ENCODE data around the gene KRTAP12-4. TPM values are rescaled to one million over a fixed set of nuclear protein-coding genes. Genes with fewer than 3 reads are reported as not detected.
A peak's percentile ranks its signal among the peaks of the same experiment; 100 is the strongest.
"Not testable (repeated sequence)": the region's sequence is repeated elsewhere in the genome, so short reads cannot be mapped to it uniquely, and the experiment has no call there.

The KRTAP12-4 gene
- total and polyA plus RNA-seq, 4 donors, result not detected

- H3K4me3 ChIP-seq (ENCODE audit: low read length in 2 of 2), result no peak overlapping the region
- no peak for ATAC-seq (ENCODE audit: low FRiP score)
- no peaks in the 10 kb centered on the region for H3K4me1 ChIP-seq (ENCODE audit: control insufficient read depth in 1 of 2, insufficient read depth in 2 of 2, low read length in 2 of 2)
- H3K9me3 ChIP-seq (ENCODE audit: control insufficient read depth, low read length), result no peaks in the 10 kb centered on the region
- intact Hi-C loops (cut with DNase I), result no loop called here
- DNase-seq, result peak in 1 of 2 donors; percentile 37
- H3K36me3 ChIP-seq (ENCODE audit: control insufficient read depth in 1 of 2, insufficient read depth in 2 of 2, low read length in 1 of 2), result no peaks in the 10 kb centered on the region
- H3K27me3 ChIP-seq (ENCODE audit: control insufficient read depth in 1 of 2, insufficient read depth in 2 of 2, low read length in 1 of 2), result no peaks in the 10 kb centered on the region
- no peak overlapping the region for H3K27ac ChIP-seq (ENCODE audit: low read depth in 1 of 2, low read length in 2 of 2)
- 91 to 92% methylated on average over 12 of the region's 12 CpGs for WGBS, 2 donors
Observed at GRCh38 chr21:44650973-44651675, 3.3 kb downstream of the KRTAP12-4 start.

DNA sequence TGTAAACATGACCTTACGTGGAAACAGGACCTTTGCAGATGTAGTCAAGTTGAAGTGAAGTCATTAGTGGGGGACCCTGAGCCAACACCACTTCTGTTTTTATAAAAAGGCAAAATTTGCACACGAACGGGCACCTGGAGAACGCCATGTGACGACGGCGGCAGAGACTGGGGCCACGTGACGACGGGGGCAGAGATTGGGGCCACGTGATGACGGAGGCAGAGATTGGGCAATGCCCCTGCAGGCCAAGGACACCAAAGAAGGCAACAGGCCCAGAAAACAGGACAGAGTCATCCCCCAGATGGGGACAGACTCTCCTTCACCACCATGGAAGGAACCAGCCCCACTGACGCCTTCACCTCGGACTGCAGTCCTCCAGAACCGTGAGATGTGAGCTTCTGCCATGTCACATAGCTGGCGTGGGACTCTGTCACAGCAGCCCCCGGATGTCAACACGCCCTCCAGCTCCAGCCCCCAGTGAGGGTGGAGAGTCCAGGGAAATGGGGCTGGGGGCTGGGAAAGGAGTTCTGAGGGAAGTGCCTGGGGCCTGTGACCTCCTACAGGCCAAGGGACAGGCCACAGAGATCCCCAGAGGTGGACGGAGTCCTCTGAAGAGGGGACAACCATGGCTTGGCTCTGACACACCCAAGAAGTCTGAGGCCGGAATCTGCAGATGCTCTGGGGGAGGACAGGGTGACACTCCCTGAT is 4.0 kb downstream of the KRTAP12-4 start:
- intact Hi-C loops (cut with DNase I), result no loop called here
- Histone ChIP-seq H3K4me1 (ENCODE audit: control insufficient read depth in 1 of 2, insufficient read depth in 2 of 2, low read length in 2 of 2) (no peaks in the 10 kb centered on the region), H3K27ac (ENCODE audit: low read depth in 1 of 2, low read length in 2 of 2) (no peak overlapping the region), H3K4me3 (ENCODE audit: low read length in 2 of 2) (no peak overlapping the region), H3K27me3 (ENCODE audit: control insufficient read depth in 1 of 2, insufficient read depth in 2 of 2, low read length in 1 of 2) (no peaks in the 10 kb centered on the region), H3K36me3 (ENCODE audit: control insufficient read depth in 1 of 2, insufficient read depth in 2 of 2, low read length in 1 of 2) (no peaks in the 10 kb centered on the region), H3K9me3 (ENCODE audit: control insufficient read depth, low read length) (no peaks in the 10 kb centered on the region)
- ATAC-seq (ENCODE audit: low FRiP score) (no peak), DNase-seq (peak in 1 of 2 donors; percentile 47)
- WGBS, 2 donors, result 91 to 92% methylated on average over 20 of the region's 20 CpGs

DNA sequence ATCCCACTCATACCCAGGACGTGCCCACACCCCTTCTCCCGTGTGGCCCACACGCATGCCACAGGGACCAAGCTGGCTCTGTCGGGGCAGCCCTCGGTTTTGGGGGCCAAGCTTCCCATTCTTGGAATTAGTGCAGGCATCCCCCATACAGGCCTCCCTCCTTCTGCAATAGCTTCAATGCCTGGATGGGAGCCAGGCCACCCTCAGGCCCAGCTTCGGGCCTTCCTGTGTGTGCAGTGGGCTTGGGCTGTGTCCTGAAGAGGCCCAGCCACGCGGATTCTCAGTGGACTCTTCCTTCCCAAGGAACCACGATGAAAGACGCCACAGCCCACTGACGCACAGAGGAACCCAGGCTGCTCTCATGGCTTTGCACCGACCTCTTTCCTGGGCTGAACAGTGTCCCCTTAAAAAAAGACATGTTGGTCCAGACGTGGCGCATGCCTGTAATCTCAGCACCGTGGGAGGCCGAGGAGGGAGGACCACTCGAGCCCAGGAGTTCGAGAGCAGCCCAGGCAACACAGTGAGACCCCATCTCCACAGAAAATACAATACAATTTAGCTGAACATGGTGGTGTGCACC is 4.8 kb downstream of the KRTAP12-4 start:
- 87 to 91% methylated on average over 18 of the region's 18 CpGs for WGBS, 2 donors
- Histone ChIP-seq H3K9me3 (ENCODE audit: control insufficient read depth, low read length) (no peaks in the 10 kb centered on the region), H3K36me3 (ENCODE audit: control insufficient read depth in 1 of 2, insufficient read depth in 2 of 2, low read length in 1 of 2) (no peaks in the 10 kb centered on the region), H3K27ac (ENCODE audit: low read depth in 1 of 2, low read length in 2 of 2) (no peak overlapping the region), H3K27me3 (ENCODE audit: control insufficient read depth in 1 of 2, insufficient read depth in 2 of 2, low read length in 1 of 2) (no peaks in the 10 kb centered on the region), H3K4me3 (ENCODE audit: low read length in 2 of 2) (no peak overlapping the region), H3K4me1 (ENCODE audit: control insufficient read depth in 1 of 2, insufficient read depth in 2 of 2, low read length in 2 of 2) (no peaks in the 10 kb centered on the region)
- ATAC-seq (ENCODE audit: low FRiP score), result no peak
- intact Hi-C loops (cut with DNase I), result no loop called here
- DNase-seq, result peak in 1 of 2 donors; percentile 41

GRCh38 chr21:44648557-44649311 is 5.7 kb downstream of the KRTAP12-4 start:
- peaks cover 0 to 2% of the 10 kb centered on the region in 2 donors for H3K27me3 ChIP-seq (ENCODE audit: control insufficient read depth in 1 of 2, insufficient read depth in 2 of 2, low read length in 1 of 2)
- peaks cover 2% of the 10 kb centered on the region for H3K9me3 ChIP-seq (ENCODE audit: control insufficient read depth, low read length)
- H3K36me3 ChIP-seq (ENCODE audit: control insufficient read depth in 1 of 2, insufficient read depth in 2 of 2, low read length in 1 of 2), result no peaks in the 10 kb centered on the region
- H3K4me3 ChIP-seq (ENCODE audit: low read length in 2 of 2), result no peak overlapping the region
- no peaks in the 10 kb centered on the region for H3K4me1 ChIP-seq (ENCODE audit: control insufficient read depth in 1 of 2, insufficient read depth in 2 of 2, low read length in 2 of 2)
- DNase-seq, result peak in 1 of 2 donors; percentile 68
- intact Hi-C loops (cut with DNase I), result no loop called here
- 88 to 94% methylated on average over 29 to 33 of the region's 33 CpGs for WGBS, 2 donors
- no peak for ATAC-seq (ENCODE audit: low FRiP score)
- no peak overlapping the region for H3K27ac ChIP-seq (ENCODE audit: low read depth in 1 of 2, low read length in 2 of 2)

DNA sequence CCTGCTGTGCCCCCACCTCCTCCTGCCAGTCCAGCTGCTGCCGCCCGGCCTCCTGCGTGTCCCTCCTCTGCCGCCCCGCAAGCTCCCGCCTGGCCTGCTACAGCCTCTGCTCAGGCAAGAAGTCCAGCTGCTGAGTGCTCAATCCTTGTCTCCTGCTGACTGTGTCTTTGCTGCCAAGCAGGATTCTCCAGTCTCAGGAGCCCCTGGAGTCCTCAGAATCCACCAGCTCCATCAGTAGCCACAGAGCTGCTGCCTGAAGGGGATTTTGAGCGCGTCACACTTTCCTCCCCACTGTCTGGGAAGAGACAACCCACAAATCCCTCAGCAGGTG is 7.3 kb downstream of the KRTAP12-4 start:
- Histone ChIP-seq H3K27ac (ENCODE audit: low read depth in 1 of 2, low read length in 2 of 2) (no peak overlapping the region), H3K4me1 (ENCODE audit: control insufficient read depth in 1 of 2, insufficient read depth in 2 of 2, low read length in 2 of 2) (no peaks in the 10 kb centered on the region), H3K9me3 (ENCODE audit: control insufficient read depth, low read length) (peaks cover 2% of the 10 kb centered on the region), H3K27me3 (ENCODE audit: control insufficient read depth in 1 of 2, insufficient read depth in 2 of 2, low read length in 1 of 2) (peaks cover 0 to 2% of the 10 kb centered on the region in 2 donors), H3K4me3 (ENCODE audit: low read length in 2 of 2) (no peak overlapping the region), H3K36me3 (ENCODE audit: control insufficient read depth in 1 of 2, insufficient read depth in 2 of 2, low read length in 1 of 2) (no peaks in the 10 kb centered on the region)
- ATAC-seq (ENCODE audit: low FRiP score) (no peak), DNase-seq (peak in 1 of 2 donors; percentile 42)
- 76% methylated on average over 8 of the region's 8 CpGs for WGBS, 2 donors
- intact Hi-C loops (cut with DNase I), result no loop called here

DNA sequence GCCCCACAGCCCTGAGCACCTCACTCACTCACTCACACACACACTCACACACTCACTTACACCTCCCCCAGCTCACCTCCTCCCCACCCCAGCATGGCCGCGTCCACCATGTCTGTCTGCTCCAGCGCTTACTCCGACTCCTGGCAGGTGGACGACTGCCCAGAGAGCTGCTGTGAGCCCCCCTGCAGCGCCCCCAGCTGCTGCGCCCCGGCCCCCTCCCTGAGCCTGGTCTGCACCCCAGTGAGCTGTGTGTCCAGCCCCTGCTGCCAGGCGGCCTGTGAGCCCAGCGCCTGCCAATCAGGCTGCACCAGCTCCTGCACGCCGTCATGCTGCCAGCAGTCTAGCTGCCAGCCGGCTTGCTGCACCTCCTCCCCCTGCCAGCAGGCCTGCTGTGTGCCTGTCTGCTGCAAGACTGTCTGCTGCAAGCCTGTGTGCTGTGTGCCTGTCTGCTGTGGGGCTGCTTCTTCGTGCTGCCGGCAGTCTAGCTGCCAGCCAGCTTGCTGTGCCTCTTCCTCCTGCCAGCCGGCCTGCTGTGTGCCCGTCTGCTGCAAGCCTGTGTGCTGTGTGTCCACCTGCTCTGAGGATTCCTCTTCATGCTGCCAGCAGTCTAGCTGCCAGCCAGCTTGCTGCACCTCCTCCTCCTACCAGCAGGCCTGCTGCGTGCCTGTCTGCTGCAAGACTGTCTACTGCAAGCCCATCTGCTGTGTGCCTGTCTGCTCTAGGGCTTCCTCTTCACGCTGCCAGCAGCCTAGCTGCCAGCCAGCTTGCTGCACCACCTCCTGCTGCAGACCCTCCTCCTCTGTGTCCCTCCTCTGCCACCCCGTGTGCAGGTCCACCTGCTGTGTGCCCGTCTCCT is 7.9 kb downstream of the KRTAP12-4 start, which contains the start of gene KRTAP10-11:
Gene KRTAP10-11, plus strand, starts transcription at position 49 of the 856 bp plus-strand sequence. Its CDS starts 45 bp downstream, at position 94.
- intact Hi-C loops (cut with DNase I), result not testable (repeated sequence)

GRCh38 chr21:44644878-44645277 is 9.6 kb downstream of the KRTAP12-4 start:
- ATAC-seq (ENCODE audit: low FRiP score), result no peak
- Histone ChIP-seq H3K9me3 (ENCODE audit: control insufficient read depth, low read length) (peaks cover 11% of the 10 kb centered on the region), H3K36me3 (ENCODE audit: control insufficient read depth in 1 of 2, insufficient read depth in 2 of 2, low read length in 1 of 2) (no peaks in the 10 kb centered on the region), H3K27ac (ENCODE audit: low read depth in 1 of 2, low read length in 2 of 2) (no peak overlapping the region), H3K4me3 (ENCODE audit: low read length in 2 of 2) (no peak overlapping the region), H3K27me3 (ENCODE audit: control insufficient read depth in 1 of 2, insufficient read depth in 2 of 2, low read length in 1 of 2) (peaks cover 0 to 2% of the 10 kb centered on the region in 2 donors), H3K4me1 (ENCODE audit: control insufficient read depth in 1 of 2, insufficient read depth in 2 of 2, low read length in 2 of 2) (no peaks in the 10 kb centered on the region)
- DNase-seq, result no peak
- 48% methylated on average over 2 of the region's 2 CpGs for WGBS, 2 donors
- intact Hi-C loops (cut with DNase I), result no loop called here

More for the DNA sequence above, 7.9 kb downstream of the KRTAP12-4 start, which contains the start of gene KRTAP10-11:
- not testable (repeated sequence) for H3K36me3 ChIP-seq (ENCODE audit: control insufficient read depth in 1 of 2, insufficient read depth in 2 of 2, low read length in 1 of 2); H3K27ac ChIP-seq (ENCODE audit: low read depth in 1 of 2, low read length in 2 of 2); H3K9me3 ChIP-seq (ENCODE audit: control insufficient read depth, low read length); H3K27me3 ChIP-seq (ENCODE audit: control insufficient read depth in 1 of 2, insufficient read depth in 2 of 2, low read length in 1 of 2); H3K4me3 ChIP-seq (ENCODE audit: low read length in 2 of 2); H3K4me1 ChIP-seq (ENCODE audit: control insufficient read depth in 1 of 2, insufficient read depth in 2 of 2, low read length in 2 of 2); ATAC-seq (ENCODE audit: low FRiP score)
- 77 to 80% methylated on average over 21 of the region's 21 CpGs for WGBS, 2 donors
- DNase-seq, result peak in 1 of 2 donors; percentile 62

Data from aorta (tissue), 5 donors.